Testis (tissue), 3 donors: ENCODE measurements around the gene E2F1. TPM values are rescaled to one million over a fixed set of nuclear protein-coding genes. Genes with fewer than 3 reads are reported as not detected.

Experiments
- DNase-seq: peaks from one replicate; pipeline ENCODE4 v3.0.0-alpha.2; 2019
- H3K27ac ChIP-seq, 2 donors: fragments of 200-600 bp; sonication (generic); one replicate each; pipeline ENCODE4 v1.5.1; 2019
- H3K27me3 ChIP-seq: fragments of 200-600 bp; sonication (generic); one replicate; pipeline ENCODE4 v1.5.1; 2019
- H3K36me3 ChIP-seq: fragments of 200-600 bp; sonication (generic); one replicate; pipeline ENCODE4 v1.5.1; 2017; ENCODE audit warnings: low read depth; ENCODE audit errors: missing control alignments
- H3K4me1 ChIP-seq: fragments of 200-600 bp; sonication (generic); one replicate; pipeline ENCODE4 v1.5.1; 2019
- H3K4me3 ChIP-seq, 2 donors: fragments of 200-600 bp; sonication (generic); one replicate each; pipeline ENCODE4 v1.5.1; 2017 to 2019
- H3K9me3 ChIP-seq: fragments of 200-600 bp; sonication (generic); one replicate; pipeline ENCODE4 v1.5.1; 2017
- POLR2A ChIP-seq: fragments of 450-650 bp; IDR thresholded peaks from one replicate; pipeline ENCODE4 v1.6.1; 2017; ENCODE audit warnings: antibody characterized with exemption, mild to moderate bottlenecking, moderate library complexity
- WGBS, 2 donors: methylation state at CpG; one replicate each; pipeline ENCODE4 v1.1.5; 2018; 5-methylcytosine and 5-hydroxymethylcytosine counted together
- intact Hi-C: fragments of 100-400 bp; cut with DNase I; formaldehyde crosslinking; loops from one replicate; pipeline ENCODE4 v1.15.1; 2023; ENCODE audit warnings: low total_unique reads
- polyA plus RNA-seq: library from polyadenylated mRNA; stranded (reverse); fragments of 350-450 nt; fragmentation: Illumina TruSeq; extraction: RNeasy Lipid Tissue Mini Kit (QIAGEN cat#74804); gene quantifications from one replicate; pipeline ENCODE4 v1.2.3, GENCODE V29; 2014; ENCODE audit warnings: low read depth, low replicate concordance; ENCODE audit not compliant: insufficient read depth
- total RNA-seq, 2 donors: library from RNA; depleted of rRNA; stranded (reverse); fragments of >200 nt; gene quantifications; one replicate each; pipeline ENCODE4 v1.2.3, GENCODE V29; 2016
- TF ChIP-seq, protein P1 (sequence below), 3 experiments: fragments of 450-650 bp in 2 of 3; fragments of 200-600 bp in 1 of 3; sonication (generic) in 1 of 3; IDR thresholded peaks; one replicate each; pipeline ENCODE4 v1.5.1; 2016 to 2019; ENCODE audit warnings: antibody characterized with exemption in 3 of 3, mild to moderate bottlenecking in 2 of 3, moderate library complexity in 1 of 3

The E2F1 gene
- total and polyA plus RNA-seq, 3 donors from 2014 or later, result 16.9 to 22.8 (median 19.9) TPM

DNA sequence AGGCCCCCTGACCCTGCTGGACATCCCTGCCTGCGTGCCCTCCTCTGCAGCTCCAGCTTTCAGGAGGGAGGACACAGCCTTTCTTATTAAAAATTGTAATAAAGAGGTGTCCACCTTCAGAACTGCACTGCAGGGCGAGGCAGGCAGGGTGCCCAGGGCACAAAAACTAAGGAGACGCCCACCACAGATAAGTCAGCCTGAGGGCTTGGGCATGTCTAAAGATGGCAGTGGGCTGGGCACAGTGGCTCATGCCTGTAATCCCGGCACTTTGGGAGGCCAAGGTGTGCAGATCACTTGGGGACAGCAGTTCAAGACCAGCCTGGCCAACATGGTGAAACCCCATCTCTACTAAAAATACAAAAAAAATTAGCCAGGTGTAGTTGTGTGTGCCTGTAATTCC, 31.0 kb downstream of the E2F1 start:
- Histone ChIP-seq H3K9me3 (no peaks in the 10 kb centered on the region), H3K36me3 (no peaks in the 10 kb centered on the region), H3K27me3 (no peaks in the 10 kb centered on the region), H3K4me3 (no peak overlapping the region), H3K4me1 (peaks cover 8% of the 10 kb centered on the region), H3K27ac (no peak overlapping the region)
- 76 to 91% methylated on average over 4 of the region's 4 CpGs for WGBS, 2 donors
- DNase-seq, result no peak
- intact Hi-C loops, result no loop called here
- TF ChIP-seq, protein P1, sequence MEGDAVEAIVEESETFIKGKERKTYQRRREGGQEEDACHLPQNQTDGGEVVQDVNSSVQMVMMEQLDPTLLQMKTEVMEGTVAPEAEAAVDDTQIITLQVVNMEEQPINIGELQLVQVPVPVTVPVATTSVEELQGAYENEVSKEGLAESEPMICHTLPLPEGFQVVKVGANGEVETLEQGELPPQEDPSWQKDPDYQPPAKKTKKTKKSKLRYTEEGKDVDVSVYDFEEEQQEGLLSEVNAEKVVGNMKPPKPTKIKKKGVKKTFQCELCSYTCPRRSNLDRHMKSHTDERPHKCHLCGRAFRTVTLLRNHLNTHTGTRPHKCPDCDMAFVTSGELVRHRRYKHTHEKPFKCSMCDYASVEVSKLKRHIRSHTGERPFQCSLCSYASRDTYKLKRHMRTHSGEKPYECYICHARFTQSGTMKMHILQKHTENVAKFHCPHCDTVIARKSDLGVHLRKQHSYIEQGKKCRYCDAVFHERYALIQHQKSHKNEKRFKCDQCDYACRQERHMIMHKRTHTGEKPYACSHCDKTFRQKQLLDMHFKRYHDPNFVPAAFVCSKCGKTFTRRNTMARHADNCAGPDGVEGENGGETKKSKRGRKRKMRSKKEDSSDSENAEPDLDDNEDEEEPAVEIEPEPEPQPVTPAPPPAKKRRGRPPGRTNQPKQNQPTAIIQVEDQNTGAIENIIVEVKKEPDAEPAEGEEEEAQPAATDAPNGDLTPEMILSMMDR (IDR thresholded peaks at IDR 0.05), result no peak
- no peak for TF ChIP-seq POLR2A

DNA sequence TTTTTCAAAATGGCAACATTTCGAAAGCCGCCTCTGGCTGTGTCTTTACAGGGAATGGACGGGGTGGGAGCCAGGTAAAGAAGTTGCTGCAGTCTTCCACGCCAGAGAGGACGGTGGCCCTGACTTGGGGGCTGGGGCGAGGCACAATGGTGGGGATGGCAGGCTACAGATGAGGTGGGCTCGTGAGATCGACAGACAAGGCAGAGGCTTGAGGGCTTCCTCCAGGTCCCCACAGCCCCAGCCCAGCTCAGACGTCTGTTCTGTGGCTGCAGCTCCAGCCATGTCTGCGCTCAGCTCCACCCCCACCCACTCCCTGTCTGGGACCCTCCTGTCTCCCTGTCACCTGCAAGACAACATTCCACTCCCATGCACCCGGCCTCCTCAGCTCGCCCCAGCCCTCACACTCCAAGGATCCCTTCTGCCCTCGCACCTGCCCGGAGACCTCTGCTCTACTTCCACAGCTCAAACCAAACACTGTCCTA, 31.5 kb downstream of the E2F1 start:
- Histone ChIP-seq H3K4me3 (no peak overlapping the region), H3K27ac (no peak overlapping the region), H3K9me3 (no peaks in the 10 kb centered on the region), H3K27me3 (no peaks in the 10 kb centered on the region), H3K36me3 (no peaks in the 10 kb centered on the region), H3K4me1 (peaks cover 8% of the 10 kb centered on the region)
- TF ChIP-seq, protein P1 (IDR thresholded peaks at IDR 0.05), result no peak
- TF ChIP-seq POLR2A, result no peak
- intact Hi-C loops, result no loop called here
- no peak for DNase-seq
- WGBS, 2 donors, result 71 to 73% methylated on average over 11 to 14 of the region's 14 CpGs

DNA sequence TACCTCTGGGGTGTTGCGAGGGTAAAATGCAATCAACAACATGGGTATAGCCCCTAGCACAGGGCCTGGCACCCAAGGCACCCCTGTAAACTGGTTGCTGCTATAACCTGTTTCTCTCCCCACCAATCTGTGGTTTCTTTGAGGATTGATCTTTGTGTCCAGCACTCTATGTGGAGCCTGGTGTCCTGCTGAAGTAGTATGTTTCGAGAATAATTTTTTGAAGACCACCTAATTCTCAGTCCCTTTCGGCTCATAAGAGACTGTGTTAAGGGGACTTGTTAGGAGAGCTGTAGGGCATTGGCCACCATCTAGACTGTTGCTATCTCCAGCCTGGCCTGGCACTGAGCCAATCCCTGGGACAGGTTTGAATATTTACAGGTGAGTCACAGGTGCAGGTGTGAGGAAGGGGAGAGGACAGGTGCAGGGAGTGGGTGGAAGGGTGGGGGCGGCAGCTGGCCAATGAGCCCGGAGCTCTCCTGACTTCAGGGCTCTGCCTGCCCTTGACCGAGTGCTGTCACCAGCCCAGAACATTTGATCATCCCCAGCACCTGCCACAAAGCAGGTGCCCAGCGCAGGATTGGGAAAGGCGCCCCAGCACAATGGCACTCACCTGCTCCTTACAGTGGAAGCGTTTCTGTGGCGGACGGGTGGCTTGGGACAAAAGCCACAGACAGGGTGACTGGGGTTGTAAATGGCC, 32.1 kb downstream of the E2F1 start:
- intact Hi-C loops, result no loop called here
- TF ChIP-seq, protein P1 (IDR thresholded peaks at IDR 0.05), result no peak
- TF ChIP-seq POLR2A, result no peak
- no peak for DNase-seq
- no peaks in the 10 kb centered on the region for H3K36me3 ChIP-seq
- H3K27me3 ChIP-seq, result no peaks in the 10 kb centered on the region
- peaks cover 10% of the 10 kb centered on the region for H3K4me1 ChIP-seq
- H3K4me3 ChIP-seq, result no peak overlapping the region
- WGBS, 2 donors, result 81 to 85% methylated on average over 5 to 11 of the region's 11 CpGs
- no peaks in the 10 kb centered on the region for H3K9me3 ChIP-seq
- no peak overlapping the region for H3K27ac ChIP-seq

DNA sequence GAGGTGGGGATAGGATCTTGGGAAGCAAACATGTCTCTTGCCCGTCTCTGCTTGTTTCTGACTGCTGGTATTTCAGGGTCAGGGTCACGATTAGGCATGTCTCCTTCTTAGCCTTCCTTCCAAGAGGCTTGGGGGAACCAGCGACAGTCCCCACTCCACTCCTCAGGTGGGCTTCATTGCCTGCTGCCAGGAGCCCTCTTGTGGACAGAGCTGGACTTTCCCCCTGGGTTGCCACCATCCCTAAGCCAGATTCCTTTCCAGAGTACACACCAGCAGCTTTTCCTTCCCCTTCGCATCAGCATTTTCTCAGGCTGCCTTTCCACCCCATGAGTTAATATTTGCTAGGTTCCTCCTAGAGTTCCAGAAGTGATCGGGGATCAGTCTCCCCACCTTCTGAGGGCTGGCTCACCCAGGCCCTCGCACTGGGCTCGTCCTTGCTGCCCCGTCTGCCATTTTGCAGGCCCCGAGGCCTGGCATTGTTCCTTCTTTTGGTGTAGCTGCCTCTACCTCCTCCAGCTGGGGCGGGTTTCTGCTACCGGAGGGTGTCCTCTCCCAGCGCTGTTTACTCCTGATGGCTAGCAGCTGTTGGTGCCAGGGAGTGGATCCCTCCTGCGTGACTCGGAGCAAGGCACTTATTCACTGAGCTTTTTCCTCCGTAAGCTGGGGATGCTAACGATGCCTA, 32.8 kb downstream of the E2F1 start:
- intact Hi-C loops, result no loop called here
- WGBS, 2 donors, result 48% methylated on average over 14 to 16 of the region's 16 CpGs
- Histone ChIP-seq H3K36me3 (no peaks in the 10 kb centered on the region), H3K4me3 (no peak overlapping the region), H3K9me3 (no peaks in the 10 kb centered on the region), H3K27ac (no peak overlapping the region), H3K27me3 (no peaks in the 10 kb centered on the region), H3K4me1 (peaks cover 15% of the 10 kb centered on the region)
- no peak for TF ChIP-seq POLR2A
- TF ChIP-seq, protein P1 (IDR thresholded peaks at IDR 0.05), result peak; percentile 51 to 80 (median 74)
- DNase-seq, result peak; percentile 72
